Breast epithelium (tissue), 3 donors: ENCODE data around the gene AKR1B1.

Experiments used
- POLR2A ChIP-seq: fragments of 450-650 bp; IDR thresholded peaks from one replicate; pipeline ENCODE4 v1.6.1; 2016; ENCODE audit warnings: antibody characterized with exemption, mild to moderate bottlenecking, moderate library complexity
- POLR2AphosphoS5 ChIP-seq, 3 donors: sonication (generic); formaldehyde crosslinking; IDR thresholded peaks; one replicate each; pipeline ENCODE4 v1.6.1; 2017; ENCODE audit warnings: antibody characterized with exemption in 3 of 3
- TF ChIP-seq, protein P1 (sequence below), 3 donors: fragments of 450-650 bp; IDR thresholded peaks; one replicate each; pipeline ENCODE4 v1.5.1; 2016 to 2017; ENCODE audit warnings: antibody characterized with exemption in 3 of 3, mild to moderate bottlenecking in 3 of 3, moderate library complexity in 3 of 3

DNA sequence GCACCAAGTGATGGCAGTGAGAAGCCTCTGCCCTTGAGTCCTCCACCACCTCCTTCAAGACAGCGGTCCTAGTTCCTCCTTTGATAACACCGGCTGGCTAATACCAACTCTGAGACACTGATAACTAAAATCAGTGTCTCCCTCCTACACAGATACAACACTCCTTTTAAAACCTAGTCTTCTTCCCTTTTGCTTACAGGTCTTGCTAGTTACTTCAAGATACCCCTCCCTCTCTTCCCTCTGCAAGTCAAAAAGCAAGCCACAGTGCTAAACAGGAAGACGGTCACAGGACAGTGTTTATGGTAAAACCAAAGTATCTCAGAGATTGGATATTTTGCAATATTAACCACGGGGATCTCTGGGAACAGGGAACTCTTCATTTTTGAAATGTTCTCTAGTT, 4.6 kb downstream of the AKR1B1 start:
- TF ChIP-seq, protein P1, sequence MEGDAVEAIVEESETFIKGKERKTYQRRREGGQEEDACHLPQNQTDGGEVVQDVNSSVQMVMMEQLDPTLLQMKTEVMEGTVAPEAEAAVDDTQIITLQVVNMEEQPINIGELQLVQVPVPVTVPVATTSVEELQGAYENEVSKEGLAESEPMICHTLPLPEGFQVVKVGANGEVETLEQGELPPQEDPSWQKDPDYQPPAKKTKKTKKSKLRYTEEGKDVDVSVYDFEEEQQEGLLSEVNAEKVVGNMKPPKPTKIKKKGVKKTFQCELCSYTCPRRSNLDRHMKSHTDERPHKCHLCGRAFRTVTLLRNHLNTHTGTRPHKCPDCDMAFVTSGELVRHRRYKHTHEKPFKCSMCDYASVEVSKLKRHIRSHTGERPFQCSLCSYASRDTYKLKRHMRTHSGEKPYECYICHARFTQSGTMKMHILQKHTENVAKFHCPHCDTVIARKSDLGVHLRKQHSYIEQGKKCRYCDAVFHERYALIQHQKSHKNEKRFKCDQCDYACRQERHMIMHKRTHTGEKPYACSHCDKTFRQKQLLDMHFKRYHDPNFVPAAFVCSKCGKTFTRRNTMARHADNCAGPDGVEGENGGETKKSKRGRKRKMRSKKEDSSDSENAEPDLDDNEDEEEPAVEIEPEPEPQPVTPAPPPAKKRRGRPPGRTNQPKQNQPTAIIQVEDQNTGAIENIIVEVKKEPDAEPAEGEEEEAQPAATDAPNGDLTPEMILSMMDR (IDR thresholded peaks at IDR 0.05), result no peak
- no peak for TF ChIP-seq POLR2AphosphoS5 (IDR thresholded peaks at IDR 0.05)
- TF ChIP-seq POLR2A, result no peak
